ENCODE data around the gene TENM3.
A peak's percentile ranks its signal among the peaks of the same experiment; 100 is the strongest.

TENM3 gene

GRCh38 chr4:182576601-182577289 lies 333.5 kb downstream of the TENM3 start:
- no peak for DNase-seq (ENCODE audit: low read depth)
- TF ChIP-seq CTCF (conservative IDR thresholded peaks at IDR 0.05; ENCODE audit: low read depth, low read length), result no peak
- no peak overlapping the region for H3K4me3 ChIP-seq (ENCODE audit: low read depth, low read length)

- no peak for TF ChIP-seq CTCF (conservative IDR thresholded peaks at IDR 0.05; ENCODE audit: low read depth, low read length)
- no peak overlapping the region for H3K4me3 ChIP-seq (ENCODE audit: low read depth, low read length)
- no peak for DNase-seq (ENCODE audit: low read depth)
Measured at GRCh38 chr4:182577411-182577810, 334.2 kb downstream of the TENM3 start.

- H3K4me3 ChIP-seq (ENCODE audit: low read depth, low read length), result no peak overlapping the region
- TF ChIP-seq CTCF (conservative IDR thresholded peaks at IDR 0.05; ENCODE audit: low read depth, low read length), result no peak
- peak; percentile 83 for DNase-seq (ENCODE audit: low read depth)
Measured at GRCh38 chr4:182578402-182578801, 335.2 kb downstream of the TENM3 start.

- no peak for DNase-seq (ENCODE audit: low read depth)
- H3K4me3 ChIP-seq (ENCODE audit: low read depth, low read length), result no peak overlapping the region
- no peak for TF ChIP-seq CTCF (conservative IDR thresholded peaks at IDR 0.05; ENCODE audit: low read depth, low read length)
Measured at GRCh38 chr4:182582245-182582644, 339.0 kb downstream of the TENM3 start.

GRCh38 chr4:182583703-182584415 lies 340.7 kb downstream of the TENM3 start:
- H3K4me3 ChIP-seq (ENCODE audit: low read depth, low read length), result no peak overlapping the region
- no peak for TF ChIP-seq CTCF (conservative IDR thresholded peaks at IDR 0.05; ENCODE audit: low read depth, low read length)
- DNase-seq (ENCODE audit: low read depth), result no peak

GRCh38 chr4:182585321-182585720 lies 342.1 kb downstream of the TENM3 start:
- H3K4me3 ChIP-seq (ENCODE audit: low read depth, low read length), result no peak overlapping the region
- no peak for TF ChIP-seq CTCF (conservative IDR thresholded peaks at IDR 0.05; ENCODE audit: low read depth, low read length)
- no peak for DNase-seq (ENCODE audit: low read depth)

- TF ChIP-seq CTCF (conservative IDR thresholded peaks at IDR 0.05; ENCODE audit: low read depth, low read length), result no peak
- DNase-seq (ENCODE audit: low read depth), result no peak
- H3K4me3 ChIP-seq (ENCODE audit: low read depth, low read length), result no peak overlapping the region
Measured at GRCh38 chr4:182589100-182589499, 345.9 kb downstream of the TENM3 start.

All from choroid plexus epithelial cell (primary cell).